Measurements from ENCODE around the gene NEK6. TPM values are rescaled to one million over a fixed set of nuclear protein-coding genes. Genes with fewer than 3 reads are reported as not detected.
"Not testable (repeated sequence)": the region's sequence is repeated elsewhere in the genome, so short reads cannot be mapped to it uniquely, and the experiment has no call there.

NEK6 gene
- total and polyA plus RNA-seq, 3 donors from 2014 or later = 11.5 to 21.5 (median 21.4) TPM

GRCh38 chr9:124231095-124231737 is 26.5 kb upstream of the NEK6 start:
- intact Hi-C loops (cut with DNase I; ENCODE audit: low total_unique reads) = no loop called here
- TF ChIP-seq CTCF (IDR thresholded peaks at IDR 0.05) = no peak
- 90 to 93% methylated on average over 8 of the region's 8 CpGs for WGBS, 2 donors
- Histone ChIP-seq H3K4me1 (no peaks in the 10 kb centered on the region), H3K4me3 (no peak overlapping the region), H3K27me3 (no peaks in the 10 kb centered on the region), H3K9me3 (no peaks in the 10 kb centered on the region), H3K36me3 (ENCODE audit: low read depth, missing control alignments) (no peaks in the 10 kb centered on the region), H3K27ac (no peak overlapping the region)
- DNase-seq = no peak

GRCh38 chr9:124238546-124239140 is 19.1 kb upstream of the NEK6 start:
- H3K27me3 ChIP-seq = no peaks in the 10 kb centered on the region
- H3K27ac ChIP-seq = no peak overlapping the region
- no peak overlapping the region for H3K4me3 ChIP-seq
- intact Hi-C loops (cut with DNase I; ENCODE audit: low total_unique reads) = no loop called here
- WGBS, 2 donors = 92 to 96% methylated on average over 5 of the region's 5 CpGs
- H3K36me3 ChIP-seq (ENCODE audit: low read depth, missing control alignments) = no peaks in the 10 kb centered on the region
- no peaks in the 10 kb centered on the region for H3K9me3 ChIP-seq
- peaks cover 3% of the 10 kb centered on the region for H3K4me1 ChIP-seq
- no peak for DNase-seq
- no peak for TF ChIP-seq POLR2A (IDR thresholded peaks at IDR 0.05)
- no peak for TF ChIP-seq CTCF (IDR thresholded peaks at IDR 0.05)

- DNase-seq = peak; percentile 32
- intact Hi-C loops (cut with DNase I; ENCODE audit: low total_unique reads) = loop anchor here (10.0 kb wide), 1 partner anchor 125 kb away; no protein-coding TSS in a partner anchor
- no peaks in the 10 kb centered on the region for H3K27me3 ChIP-seq
- no peak overlapping the region for H3K27ac ChIP-seq
- WGBS, 2 donors = 72 to 75% methylated on average over 7 of the region's 7 CpGs
- no peak for TF ChIP-seq POLR2A (IDR thresholded peaks at IDR 0.05)
- TF ChIP-seq CTCF (IDR thresholded peaks at IDR 0.05) = no peak
- H3K4me1 ChIP-seq = peaks cover 3% of the 10 kb centered on the region
- no peaks in the 10 kb centered on the region for H3K9me3 ChIP-seq
- H3K4me3 ChIP-seq = no peak overlapping the region
- no peaks in the 10 kb centered on the region for H3K36me3 ChIP-seq (ENCODE audit: low read depth, missing control alignments)
Observed at GRCh38 chr9:124239249-124240073, 18.3 kb upstream of the NEK6 start.

GRCh38 chr9:124242331-124243194 is 15.2 kb upstream of the NEK6 start:
- Histone ChIP-seq H3K4me3 (peak overlapping the region in 1 of 2 donors; percentile 44), H3K27ac (peak overlapping the region in 1 of 2 donors; percentile 60), H3K36me3 (ENCODE audit: low read depth, missing control alignments) (no peaks in the 10 kb centered on the region), H3K9me3 (no peaks in the 10 kb centered on the region), H3K27me3 (no peaks in the 10 kb centered on the region), H3K4me1 (peaks cover 8% of the 10 kb centered on the region)
- peak; percentile 46 for DNase-seq
- WGBS, 2 donors = 11 to 12% methylated on average over 18 to 24 of the region's 24 CpGs
- TF ChIP-seq POLR2A (IDR thresholded peaks at IDR 0.05) (no peak), CTCF (IDR thresholded peaks at IDR 0.05) (no peak)
- intact Hi-C loops (cut with DNase I; ENCODE audit: low total_unique reads) = loop anchor here (10.0 kb wide), 1 partner anchor 128 kb away; no protein-coding TSS in a partner anchor

GRCh38 chr9:124247393-124247792 is 10.4 kb upstream of the NEK6 start:
- not testable (repeated sequence) for H3K27ac ChIP-seq; H3K9me3 ChIP-seq; H3K4me3 ChIP-seq; H3K27me3 ChIP-seq; H3K36me3 ChIP-seq (ENCODE audit: low read depth, missing control alignments); DNase-seq
- intact Hi-C loops (cut with DNase I; ENCODE audit: low total_unique reads) = loop anchor here (10.0 kb wide), 1 partner anchor 133 kb away; no protein-coding TSS in a partner anchor
- WGBS, 2 donors = 84 to 89% methylated on average over 5 of the region's 5 CpGs
- peaks cover 11% of the 10 kb centered on the region for H3K4me1 ChIP-seq

All from testis (tissue), 3 donors.